Hepatocyte (in vitro differentiated cells): ENCODE data around the gene DCAF6. TPM values are rescaled to one million over a fixed set of nuclear protein-coding genes. Genes with fewer than 3 reads are reported as not detected.

ENCODE experiments used
- DNase-seq: peaks from one replicate; pipeline ENCODE4 v3.0.0-alpha.2; 2016; ENCODE audit warnings: low spot score
- H2AFZ ChIP-seq: fragments of 200-600 bp; sonication (generic); 2 replicates; pipeline ENCODE4 v1.6.0; 2016; ENCODE audit warnings: antibody characterized with exemption, mild to moderate bottlenecking
- H3K27ac ChIP-seq: fragments of 200-600 bp; sonication (generic); 2 replicates; pipeline ENCODE4 v1.5.1; 2016; ENCODE audit warnings: mild to moderate bottlenecking
- H3K27me3 ChIP-seq: fragments of 200-600 bp; sonication (generic); 2 replicates; pipeline ENCODE4 v1.6.1; 2016
- H3K36me3 ChIP-seq: fragments of 200-600 bp; sonication (generic); replicated peaks from 2 replicates; pipeline ENCODE4 v1.5.1; 2016; ENCODE audit warnings: low read depth; ENCODE audit not compliant: insufficient read depth
- H3K4me1 ChIP-seq: fragments of 200-600 bp; sonication (generic); 2 replicates; pipeline ENCODE4 v1.5.1; 2016; ENCODE audit warnings: mild to moderate bottlenecking, moderate library complexity; ENCODE audit not compliant: insufficient read depth
- H3K4me2 ChIP-seq: fragments of 200-600 bp; sonication (generic); 2 replicates; pipeline ENCODE4 v1.6.0; 2016
- H3K4me3 ChIP-seq: fragments of 200-600 bp; sonication (generic); 2 replicates; pipeline ENCODE4 v1.5.1; 2016; ENCODE audit warnings: mild to moderate bottlenecking
- H3K79me2 ChIP-seq: fragments of 200-600 bp; sonication (generic); 2 replicates; pipeline ENCODE4 v1.6.0; 2017; ENCODE audit warnings: mild to moderate bottlenecking
- H3K9me2 ChIP-seq: fragments of 200-600 bp; sonication (generic); replicated peaks from 2 replicates; pipeline ENCODE4 v1.6.0; 2017; ENCODE audit warnings: mild to moderate bottlenecking; ENCODE audit not compliant: insufficient read depth
- H3K9me3 ChIP-seq: fragments of 200-600 bp; sonication (generic); 2 replicates; pipeline ENCODE4 v1.5.1; 2016; ENCODE audit warnings: low read depth, mild to moderate bottlenecking
- H4K20me1 ChIP-seq: fragments of 200-600 bp; sonication (generic); 2 replicates; pipeline ENCODE4 v1.6.0; 2016; ENCODE audit warnings: mild to moderate bottlenecking; ENCODE audit not compliant: insufficient read depth, poor library complexity, severe bottlenecking
- EZH2 ChIP-seq: fragments of 200-600 bp; sonication (generic); IDR thresholded peaks from 2 replicates; pipeline ENCODE4 v1.6.1; 2016; ENCODE audit warnings: antibody characterized with exemption, mild to moderate bottlenecking, borderline replicate concordance
- EZH2phosphoT487 ChIP-seq: fragments of 200-600 bp; sonication (generic); IDR thresholded peaks from one replicate; pipeline ENCODE4 v1.6.1; 2018; ENCODE audit warnings: antibody characterized with exemption, mild to moderate bottlenecking, low read depth, moderate library complexity; ENCODE audit not compliant: unreplicated experiment, severe bottlenecking
- WGBS: methylation state at CpG from one replicate; pipeline ENCODE4 v1.1.6; 2016; ENCODE audit warnings: low lambda C conversion rate; ENCODE audit errors: missing lambda C conversion rate; 5-methylcytosine and 5-hydroxymethylcytosine counted together
- polyA plus RNA-seq: library from polyadenylated mRNA; unstranded; fragments of >200 nt; fragmentation: Nextera tagmentation; extraction: Ambion mirVana; gene quantifications from 2 replicates; pipeline ENCODE4 v1.2.1, GENCODE V29; 2016
- total RNA-seq: library from RNA; depleted of rRNA; stranded (reverse); fragments of >200 nt; gene quantifications from 2 replicates; pipeline ENCODE4 v1.2.3, GENCODE V29; 2014
- TF ChIP-seq, protein P1 (sequence below): fragments of 200-600 bp; sonication (generic); IDR thresholded peaks from 2 replicates; pipeline ENCODE4 v1.5.1; 2016; ENCODE audit warnings: antibody characterized with exemption, mild to moderate bottlenecking; ENCODE audit not compliant: poor library complexity

The DCAF6 gene
- total and polyA plus RNA-seq, 2 experiments from 2014 or later: 62.7 to 69.4 TPM

DNA sequence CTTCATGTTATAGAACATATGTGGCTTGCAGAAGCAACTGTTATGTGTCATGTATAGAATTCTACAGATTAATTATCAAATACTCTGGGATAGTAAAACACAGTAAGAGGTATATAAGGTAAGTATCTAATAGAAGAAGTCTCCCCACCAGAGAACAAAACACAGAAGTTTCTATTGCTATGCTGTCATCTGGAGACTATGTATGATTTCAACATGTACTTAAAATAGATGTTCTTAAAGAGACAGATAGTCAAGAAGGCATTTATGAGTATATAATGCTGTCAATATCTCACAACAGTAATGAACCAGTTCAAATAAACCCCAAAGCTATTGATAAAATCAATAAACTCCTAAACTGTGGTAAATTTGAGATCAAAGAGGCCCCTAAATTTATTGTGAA lies 14.5 kb upstream of the DCAF6 start:
- H3K36me3 ChIP-seq: no peaks in the 10 kb centered on the region
- no peaks in the 10 kb centered on the region for H4K20me1 ChIP-seq
- H3K9me3 ChIP-seq: no peaks in the 10 kb centered on the region
- H3K9me2 ChIP-seq: no peaks in the 10 kb centered on the region
- H2AFZ ChIP-seq: no peak overlapping the region
- peak overlapping the region; percentile 25 for H3K27ac ChIP-seq
- H3K4me2 ChIP-seq: peak overlapping the region; percentile 18
- H3K27me3 ChIP-seq: no peaks in the 10 kb centered on the region
- DNase-seq: no peak
- TF ChIP-seq, protein P1, sequence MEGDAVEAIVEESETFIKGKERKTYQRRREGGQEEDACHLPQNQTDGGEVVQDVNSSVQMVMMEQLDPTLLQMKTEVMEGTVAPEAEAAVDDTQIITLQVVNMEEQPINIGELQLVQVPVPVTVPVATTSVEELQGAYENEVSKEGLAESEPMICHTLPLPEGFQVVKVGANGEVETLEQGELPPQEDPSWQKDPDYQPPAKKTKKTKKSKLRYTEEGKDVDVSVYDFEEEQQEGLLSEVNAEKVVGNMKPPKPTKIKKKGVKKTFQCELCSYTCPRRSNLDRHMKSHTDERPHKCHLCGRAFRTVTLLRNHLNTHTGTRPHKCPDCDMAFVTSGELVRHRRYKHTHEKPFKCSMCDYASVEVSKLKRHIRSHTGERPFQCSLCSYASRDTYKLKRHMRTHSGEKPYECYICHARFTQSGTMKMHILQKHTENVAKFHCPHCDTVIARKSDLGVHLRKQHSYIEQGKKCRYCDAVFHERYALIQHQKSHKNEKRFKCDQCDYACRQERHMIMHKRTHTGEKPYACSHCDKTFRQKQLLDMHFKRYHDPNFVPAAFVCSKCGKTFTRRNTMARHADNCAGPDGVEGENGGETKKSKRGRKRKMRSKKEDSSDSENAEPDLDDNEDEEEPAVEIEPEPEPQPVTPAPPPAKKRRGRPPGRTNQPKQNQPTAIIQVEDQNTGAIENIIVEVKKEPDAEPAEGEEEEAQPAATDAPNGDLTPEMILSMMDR: no peak
- TF ChIP-seq EZH2 (no peak), EZH2phosphoT487 (no peak)
- peaks cover 18% of the 10 kb centered on the region for H3K4me1 ChIP-seq
- H3K79me2 ChIP-seq: peaks cover 77% of the 10 kb centered on the region
- no peak overlapping the region for H3K4me3 ChIP-seq

DNA sequence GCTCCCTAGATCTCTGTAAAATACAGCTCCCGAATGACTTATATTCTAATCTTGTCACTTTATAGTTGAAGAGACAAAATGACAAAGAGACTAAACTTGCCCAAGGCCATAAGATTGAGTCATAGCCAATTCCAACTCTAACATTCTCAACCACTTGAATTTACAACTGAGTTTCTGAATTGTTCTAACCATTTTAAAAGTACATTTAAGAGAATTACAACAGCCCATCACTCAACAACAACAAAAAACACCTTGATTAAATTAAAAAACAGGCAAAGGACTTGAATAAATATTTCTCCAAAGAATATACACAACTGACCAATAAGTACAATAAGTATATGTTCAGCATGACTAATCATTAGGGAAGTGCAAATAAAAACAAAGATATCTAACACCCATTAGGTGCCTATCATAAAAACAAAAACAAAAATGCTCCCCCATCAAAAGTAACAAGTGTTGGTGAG lies 13.8 kb upstream of the DCAF6 start:
- no peaks in the 10 kb centered on the region for H3K36me3 ChIP-seq
- H3K4me2 ChIP-seq: peak overlapping the region; percentile 18
- no peaks in the 10 kb centered on the region for H3K27me3 ChIP-seq
- peaks cover 18% of the 10 kb centered on the region for H3K4me1 ChIP-seq
- H3K27ac ChIP-seq: peak overlapping the region; percentile 25
- DNase-seq: no peak
- WGBS: 57% methylated on average over 1 of the region's 1 CpG
- no peaks in the 10 kb centered on the region for H4K20me1 ChIP-seq
- no peak overlapping the region for H3K4me3 ChIP-seq
- TF ChIP-seq EZH2 (no peak), EZH2phosphoT487 (no peak)
- TF ChIP-seq, protein P1: no peak
- H3K9me2 ChIP-seq: no peaks in the 10 kb centered on the region
- H2AFZ ChIP-seq: no peak overlapping the region
- H3K79me2 ChIP-seq: peaks cover 77% of the 10 kb centered on the region
- H3K9me3 ChIP-seq: no peaks in the 10 kb centered on the region

DNA sequence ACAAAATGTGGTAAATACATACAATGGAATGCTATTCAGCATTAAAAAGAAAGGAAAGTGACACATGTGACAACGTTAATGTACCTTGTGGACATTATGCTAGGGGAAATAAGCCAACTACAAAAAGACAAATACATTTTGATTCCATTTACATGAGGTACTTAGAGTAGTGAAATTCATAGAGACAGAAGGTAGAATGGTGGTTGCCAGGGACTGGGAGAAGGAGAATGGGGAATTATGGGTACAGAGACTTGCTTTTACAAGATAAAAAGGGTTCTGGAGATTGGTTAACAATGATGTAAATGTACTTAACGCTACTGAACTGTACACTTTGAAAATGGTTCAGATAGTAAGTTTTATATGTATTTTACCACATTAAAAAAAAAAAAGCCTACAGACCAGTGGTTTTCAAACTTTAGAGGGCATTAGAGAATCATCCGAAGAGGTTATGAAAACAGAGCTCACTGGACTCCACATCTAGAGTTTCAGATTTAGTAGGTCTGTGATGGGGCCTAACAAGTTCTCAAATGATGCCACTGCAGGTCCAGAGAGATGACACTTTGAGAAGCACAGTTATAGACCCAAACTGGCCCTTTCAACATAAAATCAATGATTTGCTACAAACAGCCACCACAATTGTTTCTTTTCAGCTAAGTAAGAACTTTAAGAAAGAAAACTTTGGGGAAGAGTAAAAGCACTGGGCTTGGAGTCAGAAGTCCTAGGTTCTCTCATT lies 13.0 kb upstream of the DCAF6 start:
- peak overlapping the region; percentile 25 for H3K27ac ChIP-seq
- no peak overlapping the region for H2AFZ ChIP-seq
- WGBS: 88% methylated on average over 3 of the region's 3 CpGs
- no peaks in the 10 kb centered on the region for H3K9me3 ChIP-seq
- H3K4me1 ChIP-seq: peaks cover 18% of the 10 kb centered on the region
- no peaks in the 10 kb centered on the region for H4K20me1 ChIP-seq
- no peak for TF ChIP-seq EZH2
- H3K36me3 ChIP-seq: no peaks in the 10 kb centered on the region
- H3K4me2 ChIP-seq: no peak overlapping the region
- no peaks in the 10 kb centered on the region for H3K9me2 ChIP-seq
- H3K79me2 ChIP-seq: peaks cover 83% of the 10 kb centered on the region
- no peaks in the 10 kb centered on the region for H3K27me3 ChIP-seq
- no peak for DNase-seq
- H3K4me3 ChIP-seq: no peak overlapping the region

DNA sequence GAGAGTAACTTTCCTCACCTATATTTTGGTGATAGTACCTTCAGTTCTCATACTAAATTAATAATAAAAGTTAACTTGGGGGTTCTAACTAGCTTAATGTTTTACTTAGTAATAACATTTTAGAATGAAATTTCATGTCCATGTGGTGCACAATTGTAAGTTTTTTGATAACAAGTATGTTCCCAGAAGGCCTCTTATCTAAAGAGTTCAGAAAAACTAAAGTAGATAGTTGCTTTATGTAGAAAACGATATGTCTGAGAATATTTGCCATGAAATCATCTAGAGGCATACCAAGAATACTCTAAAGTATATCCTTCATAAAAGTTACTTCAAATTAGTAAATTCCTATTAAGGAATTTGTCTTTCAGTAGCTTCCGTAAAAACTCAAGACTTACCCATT lies 12.4 kb upstream of the DCAF6 start:
- DNase-seq: no peak
- Histone ChIP-seq H3K4me1 (peaks cover 22% of the 10 kb centered on the region), H3K36me3 (no peaks in the 10 kb centered on the region), H3K9me2 (no peaks in the 10 kb centered on the region), H3K79me2 (peaks cover 84% of the 10 kb centered on the region), H3K4me3 (no peak overlapping the region), H3K27ac (peak overlapping the region; percentile 16), H3K9me3 (no peaks in the 10 kb centered on the region), H3K27me3 (no peaks in the 10 kb centered on the region), H4K20me1 (no peaks in the 10 kb centered on the region), H3K4me2 (no peak overlapping the region), H2AFZ (no peak overlapping the region)
- TF ChIP-seq EZH2: no peak
- no peak for TF ChIP-seq EZH2phosphoT487
- TF ChIP-seq, protein P1: no peak
- WGBS: 81% methylated on average over 2 of the region's 2 CpGs
